Ishikawa (cell line): Measurements from ENCODE around the gene B4GALNT3.
A peak's percentile ranks its signal among the peaks of the same experiment; 100 is the strongest.

ENCODE experiments used
- CEBPB ChIP-seq: IDR thresholded peaks from 2 replicates; pipeline ENCODE4 v1.6.1; 2012
- CREB1 ChIP-seq: IDR thresholded peaks from 2 replicates; pipeline ENCODE4 v1.6.1; 2012; ENCODE audit warnings: low read depth
- EGR1 ChIP-seq: IDR thresholded peaks from 2 replicates; pipeline ENCODE4 v1.6.1; 2012
- EP300 ChIP-seq: IDR thresholded peaks from 2 replicates; pipeline ENCODE4 v1.6.1; 2012; ENCODE audit warnings: borderline replicate concordance
- FOXM1 ChIP-seq: IDR thresholded peaks from 2 replicates; pipeline ENCODE4 v1.6.1; 2012; ENCODE audit warnings: low read depth, borderline replicate concordance
- MAX ChIP-seq: IDR thresholded peaks from 2 replicates; pipeline ENCODE4 v1.6.1; 2012
- NFIC ChIP-seq: IDR thresholded peaks from 2 replicates; pipeline ENCODE4 v1.6.1; 2012
- RAD21 ChIP-seq: IDR thresholded peaks from 2 replicates; pipeline ENCODE4 v1.6.1; 2012; ENCODE audit warnings: low read depth
- REST ChIP-seq: IDR thresholded peaks from 2 replicates; pipeline ENCODE4 v1.6.1; 2012; ENCODE audit warnings: low read depth, mild to moderate bottlenecking
- TAF1 ChIP-seq: IDR thresholded peaks from 2 replicates; pipeline ENCODE4 v1.6.1; 2012; ENCODE audit warnings: low read depth, mild to moderate bottlenecking
- TCF12 ChIP-seq: IDR thresholded peaks from 2 replicates; pipeline ENCODE4 v1.6.1; 2012; ENCODE audit warnings: low read depth
- TEAD4 ChIP-seq: IDR thresholded peaks from 2 replicates; pipeline ENCODE4 v1.6.1; 2012
- USF1 ChIP-seq: IDR thresholded peaks from 2 replicates; pipeline ENCODE4 v1.6.1; 2012
- YY1 ChIP-seq: IDR thresholded peaks from 2 replicates; pipeline ENCODE4 v1.6.1; 2012; ENCODE audit warnings: low read depth
- ZBTB7A ChIP-seq: IDR thresholded peaks from 2 replicates; pipeline ENCODE4 v1.6.1; 2012; ENCODE audit warnings: low read depth

Gene B4GALNT3

GRCh38 chr12:461425-461824 is 1.7 kb downstream of the B4GALNT3 start:
- TF ChIP-seq USF1 (no peak), YY1 (no peak), NFIC (no peak), CREB1 (no peak), RAD21 (no peak), TCF12 (no peak)

- TF ChIP-seq YY1: no peak
- TF ChIP-seq TEAD4: peak; percentile 31; the same call in 1 of the 2 replicates
- TF ChIP-seq TAF1: no peak
- no peak for TF ChIP-seq CREB1
- 0 out of 2 replicates have a peak, but pooled peaks have one; percentile 47 for TF ChIP-seq NFIC
- TF ChIP-seq MAX: no peak
- TF ChIP-seq EGR1: no peak
- TF ChIP-seq RAD21: no peak
- TF ChIP-seq CEBPB: no peak
These were observed 3.4 kb downstream of the B4GALNT3 start for GRCh38 chr12:462936-463705.

- TF ChIP-seq FOXM1 (no peak), EGR1 (peak; percentile 62; the same call in 1 of the 2 replicates), MAX (peak; percentile 77), EP300 (no peak; the same call in 1 of the 2 replicates), USF1 (no peak)
These were observed 4.9 kb downstream of the B4GALNT3 start for GRCh38 chr12:464484-465267.

GRCh38 chr12:466039-466438 is 6.3 kb downstream of the B4GALNT3 start:
- TF ChIP-seq EGR1 (no peak), RAD21 (no peak), YY1 (no peak), CREB1 (no peak), CEBPB (no peak)

- TF ChIP-seq CREB1 (no peak), CEBPB (no peak), USF1 (no peak), RAD21 (no peak), YY1 (no peak), ZBTB7A (no peak), TEAD4 (no peak), TCF12 (no peak), EGR1 (no peak), EP300 (no peak), MAX (no peak)
These were observed 7.0 kb downstream of the B4GALNT3 start for GRCh38 chr12:466762-467161.

GRCh38 chr12:467591-467990 is 7.9 kb downstream of the B4GALNT3 start:
- TF ChIP-seq TCF12 (no peak), CREB1 (no peak), MAX (no peak), ZBTB7A (no peak), TAF1 (no peak), RAD21 (no peak), TEAD4 (no peak), REST (no peak), USF1 (no peak), EP300 (no peak), YY1 (no peak), EGR1 (no peak), NFIC (no peak), CEBPB (no peak), FOXM1 (no peak)
